AG04450 (cell line): ENCODE measurements around the gene OSBPL2. TPM values are rescaled to one million over a fixed set of nuclear protein-coding genes. Genes with fewer than 3 reads are reported as not detected.

Experiments used
- CTCF ChIA-PET: fragments of 300-600, 350-600 bp; formaldehyde crosslinking; extraction: SDS; loops from one replicate; lab custom pipeline; 2022; ENCODE audit warnings: antibody characterized with exemption, inconsistent platforms; lab: Charles Lee
- POLR2A ChIA-PET: fragments of 350-600 bp; formaldehyde crosslinking; extraction: SDS; loops from one replicate; lab custom pipeline; 2021; ENCODE audit warnings: antibody characterized with exemption, inconsistent platforms; lab: Yijun Ruan, JAX
- DNase-seq: peaks from one replicate; pipeline ENCODE4 v3.0.0-alpha.2; 2011; ENCODE audit warnings: low read depth, low spot score
- H3K27ac ChIP-seq: one replicate; pipeline ENCODE4 v1.5.1; 2012; ENCODE audit warnings: low read depth, low read length, control low read depth
- H3K27me3 ChIP-seq: one replicate; pipeline ENCODE4 v1.6.0; 2012; ENCODE audit warnings: low read length; ENCODE audit not compliant: control insufficient read depth, insufficient read depth
- H3K4me3 ChIP-seq: 2 replicates; pipeline ENCODE4 v1.5.1; 2011; ENCODE audit warnings: mild to moderate bottlenecking, low read depth, low read length, control low read depth
- H3K9me3 ChIP-seq: 2 replicates; pipeline ENCODE4 v1.5.1; 2012; ENCODE audit warnings: low read length; ENCODE audit not compliant: control insufficient read depth, insufficient read depth
- polyA plus RNA-seq: library from polyadenylated mRNA; depleted of rRNA; stranded (reverse); fragments of >200 nt; gene quantifications from 2 replicates; pipeline ENCODE4 v1.2.3, GENCODE V29; 2011
- TF ChIP-seq, protein P1 (sequence below): IDR thresholded peaks from 2 replicates; pipeline ENCODE4 v1.5.1; 2011; ENCODE audit warnings: low read depth, low read length, control low read depth, inconsistent platforms

OSBPL2 gene
- polyA plus RNA-seq, 1 experiment: 18.5 TPM

DNA sequence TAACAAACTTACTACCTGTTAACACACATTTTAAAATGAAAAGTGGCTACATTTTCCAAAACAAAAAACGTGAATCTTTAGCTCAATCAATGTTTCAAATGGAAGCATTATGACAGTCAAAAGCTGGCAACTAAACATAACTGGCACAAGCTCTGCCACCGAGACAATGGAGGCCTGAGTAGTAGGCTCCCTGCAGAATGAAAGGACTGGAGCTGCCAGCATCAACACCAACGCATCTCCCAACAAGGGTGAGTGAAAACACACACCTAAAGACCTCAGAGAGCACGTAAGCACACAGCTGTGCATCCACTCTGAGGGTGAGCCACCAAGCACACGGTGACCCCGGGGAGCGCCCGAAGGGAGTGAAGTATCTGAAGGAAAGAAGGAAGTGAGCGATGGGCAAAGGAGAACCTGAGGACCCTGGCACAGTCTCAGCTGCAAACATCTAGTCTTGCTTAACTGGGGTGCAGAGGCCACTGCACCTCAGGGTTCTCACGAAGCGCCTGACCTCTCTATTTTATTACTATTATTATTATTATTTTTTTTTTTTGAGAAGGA is 62.9 kb downstream of the OSBPL2 start:
- H3K9me3 ChIP-seq: no peaks in the 10 kb centered on the region; the same call in 1 of the 2 replicates
- CTCF ChIA-PET: interaction anchor here (0.9 to 3.2 kb wide), 9 partner anchors 9 to 315 kb away, joined by 3 to 50 read pairs (median 6); no protein-coding TSS in a partner anchor
- H3K27ac ChIP-seq: no peak overlapping the region
- DNase-seq: no peak
- no peaks in the 10 kb centered on the region for H3K27me3 ChIP-seq
- TF ChIP-seq, protein P1, sequence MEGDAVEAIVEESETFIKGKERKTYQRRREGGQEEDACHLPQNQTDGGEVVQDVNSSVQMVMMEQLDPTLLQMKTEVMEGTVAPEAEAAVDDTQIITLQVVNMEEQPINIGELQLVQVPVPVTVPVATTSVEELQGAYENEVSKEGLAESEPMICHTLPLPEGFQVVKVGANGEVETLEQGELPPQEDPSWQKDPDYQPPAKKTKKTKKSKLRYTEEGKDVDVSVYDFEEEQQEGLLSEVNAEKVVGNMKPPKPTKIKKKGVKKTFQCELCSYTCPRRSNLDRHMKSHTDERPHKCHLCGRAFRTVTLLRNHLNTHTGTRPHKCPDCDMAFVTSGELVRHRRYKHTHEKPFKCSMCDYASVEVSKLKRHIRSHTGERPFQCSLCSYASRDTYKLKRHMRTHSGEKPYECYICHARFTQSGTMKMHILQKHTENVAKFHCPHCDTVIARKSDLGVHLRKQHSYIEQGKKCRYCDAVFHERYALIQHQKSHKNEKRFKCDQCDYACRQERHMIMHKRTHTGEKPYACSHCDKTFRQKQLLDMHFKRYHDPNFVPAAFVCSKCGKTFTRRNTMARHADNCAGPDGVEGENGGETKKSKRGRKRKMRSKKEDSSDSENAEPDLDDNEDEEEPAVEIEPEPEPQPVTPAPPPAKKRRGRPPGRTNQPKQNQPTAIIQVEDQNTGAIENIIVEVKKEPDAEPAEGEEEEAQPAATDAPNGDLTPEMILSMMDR: no peak
- H3K4me3 ChIP-seq: no peak overlapping the region
- POLR2A ChIA-PET: interaction anchor here (0.6 kb wide), 1 partner anchor 85 kb away, joined by 3 read pairs; no protein-coding TSS in a partner anchor

GRCh38 chr20:62301773-62302340 is 63.5 kb downstream of the OSBPL2 start:
- Histone ChIP-seq H3K27ac (peak overlapping the region; percentile 95), H3K4me3 (peak overlapping the region; percentile 78), H3K9me3 (no peaks in the 10 kb centered on the region; the same call in 1 of the 2 replicates), H3K27me3 (no peaks in the 10 kb centered on the region)
- peak; percentile 71 for DNase-seq
- POLR2A ChIA-PET: interaction anchor here (0.6 to 1.1 kb wide), 4 partner anchors 73 to 492 kb away, joined by 3 to 12 read pairs (median 4); partner anchors contain the start of gene RPS21
- CTCF ChIA-PET: interaction anchor here (0.5 to 3.2 kb wide), 21 partner anchors 11 to 863 kb away, joined by 3 to 50 read pairs (median 5); no protein-coding TSS in a partner anchor
- TF ChIP-seq, protein P1: peak; percentile 90

GRCh38 chr20:62302341-62303061 is 64.2 kb downstream of the OSBPL2 start, which contains the start of gene ADRM1:
Gene ADRM1 (plus strand): TSS chr20:62302997. CDS start chr20:62303569, 572 bp downstream.
- ChIA-PET CTCF (interaction anchor here (0.5 to 2.5 kb wide), 19 partner anchors 12 to 864 kb away, joined by 3 to 50 read pairs (median 4); no protein-coding TSS in a partner anchor), POLR2A (interaction anchor here (0.6 to 1.1 kb wide), 5 partner anchors 62 to 491 kb away, joined by 3 to 12 read pairs (median 3); partner anchors contain the start of gene RPS21)
- DNase-seq: peak; percentile 91

GRCh38 chr20:62303062-62303339 is 64.7 kb downstream of the OSBPL2 start:
- TF ChIP-seq, protein P1: no peak
- Histone ChIP-seq H3K27me3 (no peaks in the 10 kb centered on the region), H3K9me3 (no peaks in the 10 kb centered on the region; the same call in 1 of the 2 replicates), H3K27ac (no peak overlapping the region), H3K4me3 (peak overlapping the region; percentile 86)
- POLR2A ChIA-PET: interaction anchor here (0.8 to 1.1 kb wide), 3 partner anchors 62 to 72 kb away, joined by 3 to 12 read pairs (median 3); no protein-coding TSS in a partner anchor
- CTCF ChIA-PET: interaction anchor here (1.0 to 4.9 kb wide), 5 partner anchors 66 to 83 kb away, joined by 3 to 30 read pairs (median 4); no protein-coding TSS in a partner anchor
- no peak for DNase-seq

More at GRCh38 chr20:62302341-62303061, 64.2 kb downstream of the OSBPL2 start, which contains the start of gene ADRM1:
- no peaks in the 10 kb centered on the region for H3K27me3 ChIP-seq
- H3K27ac ChIP-seq: peak within 1 kb of the TSS; percentile 95
- H3K4me3 ChIP-seq: peak within 1 kb of the TSS; percentile 86
- no peaks in the 10 kb centered on the region; the same call in 1 of the 2 replicates for H3K9me3 ChIP-seq
- TF ChIP-seq, protein P1: peak; percentile 88
